A549 (cell line): Measurements from ENCODE around the gene RENBP. TPM values are rescaled to one million over a fixed set of nuclear protein-coding genes. Genes with fewer than 3 reads are reported as not detected.

Experiments used
- ATAC-seq, 2 experiments: fragments of 200-7000 bp in 1 of 2; fragments of >200 bp in 1 of 2; cut with Nextera tagmentation in 1 of 2; cut with Tn5 transposase in 1 of 2; 3 replicates each; pipeline versions ENCODE4 v1.8.0 to v1.9.1; 2018 to 2020; ENCODE audit warnings: mild to moderate bottlenecking in 1 of 2, moderate library complexity in 1 of 2
- CTCF ChIA-PET: fragments of 300-600 bp; sonication (Branson Sonifier 250); formaldehyde crosslinking; extraction: SDS; loops from one replicate; lab custom pipeline; 2021; ENCODE audit warnings: antibody characterized with exemption, inconsistent platforms; lab: Yijun Ruan, JAX
- POLR2A ChIA-PET: fragments of 350-600 bp; formaldehyde crosslinking; extraction: SDS; loops from one replicate; lab custom pipeline; 2021; ENCODE audit warnings: antibody characterized with exemption, inconsistent platforms; lab: Yijun Ruan, JAX
- DNase-seq, 2 experiments: peaks; one replicate each; pipeline versions ENCODE4 v3.0.0 to v3.0.0-alpha.2; 2011 to 2016; ENCODE audit warnings: low read depth in 1 of 2, low spot score in 1 of 2
- FAIRE-seq: peaks from 2 replicates; lab custom pipeline; 2011; peaks lifted over from hg19 to GRCh38; lab: Jason Lieb, UNC
- H3K27ac ChIP-seq, 2 experiments: fragments of >200 bp; sonication (Bioruptor Twin); formaldehyde crosslinking; 3 replicates each; pipeline ENCODE4 v1.5.1; 2016 to 2017
- H3K4me1 ChIP-seq: fragments of >200 bp; sonication (Bioruptor Twin); formaldehyde crosslinking; 3 replicates; pipeline ENCODE4 v1.6.1; 2016
- H3K4me2 ChIP-seq: fragments of >200 bp; sonication (Bioruptor Twin); formaldehyde crosslinking; 3 replicates; pipeline ENCODE4 v1.6.1; 2016
- H3K4me3 ChIP-seq: fragments of >200 bp; sonication (Bioruptor Twin); formaldehyde crosslinking; 3 replicates; pipeline ENCODE4 v1.5.1; 2016
- H3K9me3 ChIP-seq: fragments of >200 bp; sonication (Bioruptor Twin); formaldehyde crosslinking; 3 replicates; pipeline ENCODE4 v1.6.1; 2016
- BCL3 ChIP-seq: fragments of >200 bp; sonication (Bioruptor Twin); formaldehyde crosslinking; IDR thresholded peaks from 3 replicates; pipeline ENCODE4 v1.6.1; 2016
- CBX8 ChIP-seq: fragments of 200-600 bp; sonication (generic); IDR thresholded peaks from 2 replicates; pipeline ENCODE4 v1.6.1; 2016
- ELK1 ChIP-seq: fragments of 150-350 bp; IDR thresholded peaks from 2 replicates; pipeline ENCODE4 v1.6.1; 2014; ENCODE audit warnings: low read depth, mild to moderate bottlenecking, low read length
- GATA3 ChIP-seq: IDR thresholded peaks from 2 replicates; pipeline ENCODE4 v1.6.1; 2012; ENCODE audit warnings: borderline replicate concordance
- HES2 ChIP-seq: fragments of >200 bp; sonication (Bioruptor Twin); formaldehyde crosslinking; IDR thresholded peaks from 2 replicates; pipeline ENCODE4 v1.6.1; 2016
- HMGXB4 ChIP-seq: fragments of 250-450 bp; sonication (Bioruptor Pico); IDR thresholded peaks from 2 replicates; pipeline ENCODE4 v1.5.0; 2021; ENCODE audit warnings: mild to moderate bottlenecking, moderate library complexity, borderline replicate concordance
- HOXB5 ChIP-seq: fragments of 250-450 bp; sonication (Bioruptor Pico); IDR thresholded peaks from 2 replicates; pipeline ENCODE4 v1.5.0; 2020; ENCODE audit warnings: mild to moderate bottlenecking, moderate library complexity
- KDM5A ChIP-seq: fragments of 200-600 bp; sonication (generic); IDR thresholded peaks from 2 replicates; pipeline ENCODE4 v1.6.1; 2016; ENCODE audit warnings: antibody characterized with exemption, mild to moderate bottlenecking
- POLR2A ChIP-seq: IDR thresholded peaks from 2 replicates; pipeline ENCODE4 v1.6.1; 2012; ENCODE audit warnings: mild to moderate bottlenecking, low read length
- POLR2AphosphoS2 ChIP-seq: conservative IDR thresholded peaks from 2 replicates; pipeline ENCODE4 v1.6.1; 2012; ENCODE audit warnings: low read length, improper control_type of control experiment, inconsistent platforms
- RAD21 ChIP-seq, 2 experiments: fragments of >200 bp in 1 of 2; sonication (Bioruptor Twin) in 1 of 2; formaldehyde crosslinking in 1 of 2; IDR thresholded peaks in 1 of 2; conservative IDR thresholded peaks in 1 of 2; 2 replicates in 1 of 2; 3 replicates in 1 of 2; pipeline ENCODE4 v1.6.1; 2012 to 2018; ENCODE audit warnings: inconsistent platforms in 1 of 2
- RFX5 ChIP-seq: fragments of 450-650 bp; IDR thresholded peaks from 2 replicates; pipeline ENCODE4 v1.7.1; 2014; ENCODE audit warnings: antibody characterized with exemption, mild to moderate bottlenecking, moderate library complexity
- SMC3 ChIP-seq: fragments of >200 bp; sonication (Bioruptor Twin); formaldehyde crosslinking; IDR thresholded peaks from 3 replicates; pipeline ENCODE4 v1.6.1; 2018; ENCODE audit warnings: inconsistent platforms
- ZC3H11A ChIP-seq: fragments of 450-650 bp; IDR thresholded peaks from 2 replicates; pipeline ENCODE4 v1.6.1; 2014; ENCODE audit warnings: antibody characterized with exemption, mild to moderate bottlenecking
- ZNF302 ChIP-seq: fragments of 250-450 bp; sonication (Bioruptor Pico); IDR thresholded peaks from 2 replicates; pipeline ENCODE4 v1.9.0; 2021; ENCODE audit warnings: inconsistent platforms, mild to moderate bottlenecking, moderate library complexity
- WGBS: methylation state at CpG from one replicate; pipeline ENCODE4 v1.1.6; 2017; ENCODE audit errors: missing lambda C conversion rate; 5-methylcytosine and 5-hydroxymethylcytosine counted together
- polyA plus RNA-seq, 4 experiments: library from polyadenylated mRNA; depleted of rRNA in 3 of 4; stranded (reverse); fragments of >200 nt; fragmentation: RNase III in 1 of 4; extraction: RNeasy Plus Mini Kit Qiagen cat#74134 plus additional on column Dnase treatment in 1 of 4; gene quantifications; 2 replicates in 3 of 4; 3 replicates in 1 of 4; pipeline ENCODE4 v1.2.3, GENCODE V29; 2011 to 2017
- TF ChIP-seq, protein P1 (sequence below): fragments of 200-600 bp; sonication (generic); IDR thresholded peaks from 2 replicates; pipeline ENCODE4 v1.6.1; 2016; ENCODE audit warnings: antibody characterized with exemption, mild to moderate bottlenecking, moderate library complexity
- TF ChIP-seq, protein P2 (sequence below): fragments of 250-450 bp; sonication (Bioruptor Pico); IDR thresholded peaks from 2 replicates; pipeline ENCODE4 v1.5.0; 2020; ENCODE audit warnings: low read depth, mild to moderate bottlenecking, moderate library complexity

The RENBP gene
- polyA plus RNA-seq, 2 of the 4 experiments (the other 2 are of a cell fraction), result not detected

- ChIA-PET CTCF (interaction anchor here (1.2 to 8.6 kb wide), 3 partner anchors 10 to 15 kb away, joined by 3 to 56 read pairs (median 5); no protein-coding TSS in a partner anchor), POLR2A (no interaction called here)
- TF ChIP-seq HOXB5 (no peak), SMC3 (no peak), KDM5A (no peak), HMGXB4 (CRISPR knock-in tag) (no peak), BCL3 (no peak), ELK1 (no peak), ZC3H11A (no peak), RFX5 (no peak), GATA3 (no peak), POLR2AphosphoS2 (no peak), HES2 (no peak), ZNF302 (CRISPR knock-in tag) (no peak), RAD21 (conservative IDR thresholded peaks at IDR 0.05 in 1 of 2, IDR thresholded peaks at IDR 0.05 in 1 of 2) (no peak), POLR2A (no peak), CBX8 (no peak)
- TF ChIP-seq, protein P1, sequence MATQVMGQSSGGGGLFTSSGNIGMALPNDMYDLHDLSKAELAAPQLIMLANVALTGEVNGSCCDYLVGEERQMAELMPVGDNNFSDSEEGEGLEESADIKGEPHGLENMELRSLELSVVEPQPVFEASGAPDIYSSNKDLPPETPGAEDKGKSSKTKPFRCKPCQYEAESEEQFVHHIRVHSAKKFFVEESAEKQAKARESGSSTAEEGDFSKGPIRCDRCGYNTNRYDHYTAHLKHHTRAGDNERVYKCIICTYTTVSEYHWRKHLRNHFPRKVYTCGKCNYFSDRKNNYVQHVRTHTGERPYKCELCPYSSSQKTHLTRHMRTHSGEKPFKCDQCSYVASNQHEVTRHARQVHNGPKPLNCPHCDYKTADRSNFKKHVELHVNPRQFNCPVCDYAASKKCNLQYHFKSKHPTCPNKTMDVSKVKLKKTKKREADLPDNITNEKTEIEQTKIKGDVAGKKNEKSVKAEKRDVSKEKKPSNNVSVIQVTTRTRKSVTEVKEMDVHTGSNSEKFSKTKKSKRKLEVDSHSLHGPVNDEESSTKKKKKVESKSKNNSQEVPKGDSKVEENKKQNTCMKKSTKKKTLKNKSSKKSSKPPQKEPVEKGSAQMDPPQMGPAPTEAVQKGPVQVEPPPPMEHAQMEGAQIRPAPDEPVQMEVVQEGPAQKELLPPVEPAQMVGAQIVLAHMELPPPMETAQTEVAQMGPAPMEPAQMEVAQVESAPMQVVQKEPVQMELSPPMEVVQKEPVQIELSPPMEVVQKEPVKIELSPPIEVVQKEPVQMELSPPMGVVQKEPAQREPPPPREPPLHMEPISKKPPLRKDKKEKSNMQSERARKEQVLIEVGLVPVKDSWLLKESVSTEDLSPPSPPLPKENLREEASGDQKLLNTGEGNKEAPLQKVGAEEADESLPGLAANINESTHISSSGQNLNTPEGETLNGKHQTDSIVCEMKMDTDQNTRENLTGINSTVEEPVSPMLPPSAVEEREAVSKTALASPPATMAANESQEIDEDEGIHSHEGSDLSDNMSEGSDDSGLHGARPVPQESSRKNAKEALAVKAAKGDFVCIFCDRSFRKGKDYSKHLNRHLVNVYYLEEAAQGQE, result no peak
- TF ChIP-seq, protein P2, sequence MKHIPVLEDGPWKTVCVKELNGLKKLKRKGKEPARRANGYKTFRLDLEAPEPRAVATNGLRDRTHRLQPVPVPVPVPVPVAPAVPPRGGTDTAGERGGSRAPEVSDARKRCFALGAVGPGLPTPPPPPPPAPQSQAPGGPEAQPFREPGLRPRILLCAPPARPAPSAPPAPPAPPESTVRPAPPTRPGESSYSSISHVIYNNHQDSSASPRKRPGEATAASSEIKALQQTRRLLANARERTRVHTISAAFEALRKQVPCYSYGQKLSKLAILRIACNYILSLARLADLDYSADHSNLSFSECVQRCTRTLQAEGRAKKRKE (CRISPR knock-in tag), result no peak
- DNase-seq (no peak), ATAC-seq (no peak), FAIRE-seq (no peak)
- no peak overlapping the region for H3K27ac ChIP-seq
- H3K9me3 ChIP-seq, result no peaks in the 10 kb centered on the region
- no peak overlapping the region for H3K4me2 ChIP-seq
- H3K4me3 ChIP-seq, result no peak overlapping the region
- 80% methylated on average over 15 of the region's 23 CpGs for WGBS
- no peaks in the 10 kb centered on the region for H3K4me1 ChIP-seq
These were observed 36.1 kb downstream of the RENBP start for GRCh38 chrX:153908219-153908860.
